ENCODE results near the gene TCEAL5.

TCEAL5 gene, protein sequence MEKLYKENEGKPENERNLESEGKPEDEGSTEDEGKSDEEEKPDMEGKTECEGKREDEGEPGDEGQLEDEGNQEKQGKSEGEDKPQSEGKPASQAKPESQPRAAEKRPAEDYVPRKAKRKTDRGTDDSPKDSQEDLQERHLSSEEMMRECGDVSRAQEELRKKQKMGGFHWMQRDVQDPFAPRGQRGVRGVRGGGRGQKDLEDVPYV
- long read RNA-seq: 0 reads

DNA sequence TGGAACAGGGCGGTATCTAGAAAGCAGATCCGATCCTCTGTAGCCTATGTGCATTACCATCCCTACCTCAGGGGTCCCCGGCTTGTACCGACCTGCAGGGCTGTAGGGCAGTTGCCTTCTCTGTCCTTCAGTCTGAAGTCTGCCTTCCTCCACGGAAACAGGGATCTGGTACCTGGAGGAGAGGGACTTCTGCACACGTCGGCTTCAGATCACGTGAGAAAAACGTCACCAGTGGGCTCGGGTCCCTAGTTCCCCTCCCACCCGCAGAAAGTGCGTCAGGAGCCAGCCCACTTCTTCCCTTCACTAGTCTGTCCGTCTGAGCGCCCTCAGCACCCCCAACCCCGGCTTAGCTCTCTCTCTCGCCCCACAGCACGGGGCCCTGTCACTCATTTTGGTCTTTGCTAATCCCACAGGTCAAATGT lies at the start of gene TCEAL5:
TSS of gene TCEAL5 (minus strand) at position 170 of the 422 bp plus-strand sequence. CDS start 2,187 bp downstream, outside the sequence.
- Histone ChIP-seq H3K27me3 (ENCODE audit: insufficient read depth, poor library complexity, severe bottlenecking) (peaks cover 22% of the 10 kb centered on the region), H3K27ac (replicated peaks) (no peak within 1 kb of the TSS), H3K4me3 (replicated peaks; ENCODE audit: insufficient read depth, low read length) (no peak within 1 kb of the TSS)
- TF ChIP-seq SPI1 (IDR thresholded peaks at IDR 0.05; ENCODE audit: borderline replicate concordance, low read depth) (no peak), POLR2AphosphoS5 (IDR thresholded peaks at IDR 0.05; ENCODE audit: low read depth) (no peak), GABPA (IDR thresholded peaks at IDR 0.05; ENCODE audit: low read depth) (no peak)
- TF ChIP-seq, protein P1, sequence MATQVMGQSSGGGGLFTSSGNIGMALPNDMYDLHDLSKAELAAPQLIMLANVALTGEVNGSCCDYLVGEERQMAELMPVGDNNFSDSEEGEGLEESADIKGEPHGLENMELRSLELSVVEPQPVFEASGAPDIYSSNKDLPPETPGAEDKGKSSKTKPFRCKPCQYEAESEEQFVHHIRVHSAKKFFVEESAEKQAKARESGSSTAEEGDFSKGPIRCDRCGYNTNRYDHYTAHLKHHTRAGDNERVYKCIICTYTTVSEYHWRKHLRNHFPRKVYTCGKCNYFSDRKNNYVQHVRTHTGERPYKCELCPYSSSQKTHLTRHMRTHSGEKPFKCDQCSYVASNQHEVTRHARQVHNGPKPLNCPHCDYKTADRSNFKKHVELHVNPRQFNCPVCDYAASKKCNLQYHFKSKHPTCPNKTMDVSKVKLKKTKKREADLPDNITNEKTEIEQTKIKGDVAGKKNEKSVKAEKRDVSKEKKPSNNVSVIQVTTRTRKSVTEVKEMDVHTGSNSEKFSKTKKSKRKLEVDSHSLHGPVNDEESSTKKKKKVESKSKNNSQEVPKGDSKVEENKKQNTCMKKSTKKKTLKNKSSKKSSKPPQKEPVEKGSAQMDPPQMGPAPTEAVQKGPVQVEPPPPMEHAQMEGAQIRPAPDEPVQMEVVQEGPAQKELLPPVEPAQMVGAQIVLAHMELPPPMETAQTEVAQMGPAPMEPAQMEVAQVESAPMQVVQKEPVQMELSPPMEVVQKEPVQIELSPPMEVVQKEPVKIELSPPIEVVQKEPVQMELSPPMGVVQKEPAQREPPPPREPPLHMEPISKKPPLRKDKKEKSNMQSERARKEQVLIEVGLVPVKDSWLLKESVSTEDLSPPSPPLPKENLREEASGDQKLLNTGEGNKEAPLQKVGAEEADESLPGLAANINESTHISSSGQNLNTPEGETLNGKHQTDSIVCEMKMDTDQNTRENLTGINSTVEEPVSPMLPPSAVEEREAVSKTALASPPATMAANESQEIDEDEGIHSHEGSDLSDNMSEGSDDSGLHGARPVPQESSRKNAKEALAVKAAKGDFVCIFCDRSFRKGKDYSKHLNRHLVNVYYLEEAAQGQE (IDR thresholded peaks at IDR 0.05; ENCODE audit: insufficient replicate concordance, low read depth): no peak
- TF ChIP-seq, protein P2, sequence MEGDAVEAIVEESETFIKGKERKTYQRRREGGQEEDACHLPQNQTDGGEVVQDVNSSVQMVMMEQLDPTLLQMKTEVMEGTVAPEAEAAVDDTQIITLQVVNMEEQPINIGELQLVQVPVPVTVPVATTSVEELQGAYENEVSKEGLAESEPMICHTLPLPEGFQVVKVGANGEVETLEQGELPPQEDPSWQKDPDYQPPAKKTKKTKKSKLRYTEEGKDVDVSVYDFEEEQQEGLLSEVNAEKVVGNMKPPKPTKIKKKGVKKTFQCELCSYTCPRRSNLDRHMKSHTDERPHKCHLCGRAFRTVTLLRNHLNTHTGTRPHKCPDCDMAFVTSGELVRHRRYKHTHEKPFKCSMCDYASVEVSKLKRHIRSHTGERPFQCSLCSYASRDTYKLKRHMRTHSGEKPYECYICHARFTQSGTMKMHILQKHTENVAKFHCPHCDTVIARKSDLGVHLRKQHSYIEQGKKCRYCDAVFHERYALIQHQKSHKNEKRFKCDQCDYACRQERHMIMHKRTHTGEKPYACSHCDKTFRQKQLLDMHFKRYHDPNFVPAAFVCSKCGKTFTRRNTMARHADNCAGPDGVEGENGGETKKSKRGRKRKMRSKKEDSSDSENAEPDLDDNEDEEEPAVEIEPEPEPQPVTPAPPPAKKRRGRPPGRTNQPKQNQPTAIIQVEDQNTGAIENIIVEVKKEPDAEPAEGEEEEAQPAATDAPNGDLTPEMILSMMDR (IDR thresholded peaks at IDR 0.05; ENCODE audit: insufficient read depth, low read length): no peak
- DNase-seq (ENCODE audit: low read depth in 1 of 2, low spot score in 1 of 2): no peak

DNA sequence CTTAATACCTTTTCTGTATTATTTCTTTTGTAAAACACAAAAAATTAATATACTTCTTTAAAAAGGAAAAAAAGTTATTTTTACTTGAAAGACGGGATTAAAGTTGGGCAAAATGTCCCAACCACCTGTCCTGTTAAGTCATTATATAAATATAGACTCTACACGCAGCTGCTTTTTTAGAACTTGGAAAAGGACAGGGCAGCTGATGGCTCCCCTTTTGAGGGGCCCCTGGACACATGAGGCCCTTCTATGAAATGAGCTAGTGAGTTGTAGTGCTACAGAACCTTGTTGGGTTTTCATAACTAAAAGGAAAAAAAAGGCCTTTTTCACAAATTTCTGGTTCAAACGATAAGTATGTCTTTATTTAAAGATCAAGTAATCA lies 34.8 kb upstream of the TCEAL5 start:
- Histone ChIP-seq H3K4me3 (replicated peaks; ENCODE audit: insufficient read depth, low read length) (no peak overlapping the region), H3K27ac (replicated peaks) (no peak overlapping the region), H3K27me3 (ENCODE audit: insufficient read depth, poor library complexity, severe bottlenecking) (peaks cover 9% of the 10 kb centered on the region)
- no peak for TF ChIP-seq GABPA (IDR thresholded peaks at IDR 0.05; ENCODE audit: low read depth)
- no peak for TF ChIP-seq SPI1 (IDR thresholded peaks at IDR 0.05; ENCODE audit: borderline replicate concordance, low read depth)
- TF ChIP-seq, protein P1 (IDR thresholded peaks at IDR 0.05; ENCODE audit: insufficient replicate concordance, low read depth): no peak
- no peak for TF ChIP-seq POLR2AphosphoS5 (IDR thresholded peaks at IDR 0.05; ENCODE audit: low read depth)
- DNase-seq (ENCODE audit: low read depth in 1 of 2, low spot score in 1 of 2): no peak

DNA sequence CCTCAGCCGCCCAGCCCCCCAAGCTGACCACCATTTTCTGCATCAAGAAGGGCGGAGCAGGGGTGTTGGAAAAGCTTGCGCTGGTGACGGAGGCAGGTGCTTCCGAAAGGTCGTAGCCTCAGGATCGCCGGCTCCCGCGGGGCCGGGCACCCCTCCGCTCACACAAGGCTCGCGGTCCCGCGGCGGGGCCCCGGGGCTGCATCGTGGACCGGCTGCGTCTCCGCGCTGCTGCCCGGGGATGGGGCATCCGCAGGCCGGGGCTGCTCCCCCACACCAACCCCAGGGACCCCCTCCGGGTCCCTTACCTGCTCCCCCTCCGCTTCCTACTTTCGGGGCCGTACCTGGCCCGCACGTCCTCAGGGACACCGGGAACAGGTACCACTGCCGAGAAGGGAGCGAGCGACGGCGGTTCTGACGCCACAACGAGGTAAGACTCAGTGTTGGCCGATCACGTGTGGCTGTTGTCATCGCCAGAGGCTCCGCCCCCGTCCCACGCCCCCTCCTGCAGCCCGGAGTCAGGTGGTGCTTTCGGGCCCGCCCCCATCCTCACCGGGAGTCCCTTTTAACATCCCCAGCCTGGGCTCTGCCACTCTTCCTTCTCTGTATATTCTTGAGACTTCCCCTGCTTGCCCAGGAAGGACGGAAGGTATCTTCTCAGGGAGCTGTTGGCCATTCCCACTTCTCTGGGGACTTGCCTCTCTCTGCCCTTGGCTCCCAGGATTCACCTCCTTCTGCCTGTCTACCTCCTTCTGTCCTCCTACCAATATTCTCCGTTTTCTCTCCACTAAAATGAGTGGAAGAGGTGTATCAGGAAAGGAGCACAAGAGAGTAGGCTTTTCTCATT lies 34.2 kb upstream of the TCEAL5 start, which contains the start of gene BEX2:
TSS of gene BEX2 (minus strand) at position 436 of the 844 bp plus-strand sequence. CDS start 1,014 bp downstream, outside the sequence.
- peaks cover 10% of the 10 kb centered on the region for H3K27me3 ChIP-seq (ENCODE audit: insufficient read depth, poor library complexity, severe bottlenecking)
- TF ChIP-seq GABPA (IDR thresholded peaks at IDR 0.05; ENCODE audit: low read depth): no peak
- TF ChIP-seq SPI1 (IDR thresholded peaks at IDR 0.05; ENCODE audit: borderline replicate concordance, low read depth): no peak
- no peak for TF ChIP-seq POLR2AphosphoS5 (IDR thresholded peaks at IDR 0.05; ENCODE audit: low read depth)
- TF ChIP-seq, protein P2 (IDR thresholded peaks at IDR 0.05; ENCODE audit: insufficient read depth, low read length): no peak
- TF ChIP-seq, protein P1 (IDR thresholded peaks at IDR 0.05; ENCODE audit: insufficient replicate concordance, low read depth): no peak
- H3K4me3 ChIP-seq (replicated peaks; ENCODE audit: insufficient read depth, low read length): no peak within 1 kb of the TSS
- no peak within 1 kb of the TSS for H3K27ac ChIP-seq (replicated peaks)
- DNase-seq (ENCODE audit: low read depth in 1 of 2, low spot score in 1 of 2): peak in 1 of 2 experiments; percentile 1
